Esophagus muscularis mucosa (tissue), 4 donors: ENCODE data around the gene TPP2. TPM values are rescaled to one million over a fixed set of nuclear protein-coding genes. Genes with fewer than 3 reads are reported as not detected.

Experiments
- DNase-seq: peaks from one replicate; pipeline ENCODE4 v3.0.0-alpha.2; 2017; ENCODE audit errors: extremely low spot score
- H3K27ac ChIP-seq, 4 donors: fragments of 200-600 bp; sonication (generic); replicated peaks in 1 of 4; 1 replicate in 3 of 4; 2 replicates in 1 of 4; pipeline ENCODE4 v1.5.1; 2016 to 2019; ENCODE audit warnings: mild to moderate bottlenecking in 1 of 4
- H3K27me3 ChIP-seq, 4 donors: fragments of 200-600 bp; sonication (generic); one replicate each; pipeline versions ENCODE4 v1.5.1 to v1.6.0; 2016 to 2019
- H3K36me3 ChIP-seq, 4 donors: fragments of 200-600 bp; sonication (generic); one replicate each; pipeline ENCODE4 v1.5.1; 2016 to 2019
- H3K4me1 ChIP-seq, 4 donors: fragments of 200-600 bp; sonication (generic); one replicate each; pipeline ENCODE4 v1.5.1; 2016 to 2019
- H3K4me3 ChIP-seq, 4 donors: fragments of 200-600 bp; sonication (generic); 1 replicate in 2 of 4; 2 replicates in 2 of 4; pipeline ENCODE4 v1.5.1; 2016 to 2019; ENCODE audit warnings: mild to moderate bottlenecking in 4 of 4, moderate library complexity in 1 of 4
- H3K9me3 ChIP-seq, 4 donors: fragments of 200-600 bp; sonication (generic); 1 replicate in 3 of 4; 2 replicates in 1 of 4; pipeline ENCODE4 v1.5.1; 2016 to 2019
- CTCF ChIP-seq, 3 experiments: fragments of 200-600 bp in 2 of 3; fragments of 450-650 bp in 1 of 3; sonication (generic) in 2 of 3; IDR thresholded peaks; one replicate each; pipeline ENCODE4 v1.5.1; 2017 to 2019; ENCODE audit warnings: antibody characterized with exemption in 3 of 3, mild to moderate bottlenecking in 2 of 3, moderate library complexity in 1 of 3
- EP300 ChIP-seq: sonication (generic); formaldehyde crosslinking; IDR thresholded peaks from one replicate; pipeline ENCODE4 v1.6.1; 2017; ENCODE audit warnings: antibody characterized with exemption
- POLR2A ChIP-seq: fragments of 450-650 bp; IDR thresholded peaks from one replicate; pipeline ENCODE4 v1.6.1; 2017; ENCODE audit warnings: antibody characterized with exemption, moderate library complexity, mild to moderate bottlenecking, low read depth
- POLR2AphosphoS5 ChIP-seq, 2 donors: sonication (generic); formaldehyde crosslinking; IDR thresholded peaks; one replicate each; pipeline ENCODE4 v1.6.1; 2017; ENCODE audit warnings: antibody characterized with exemption in 2 of 2
- WGBS: methylation state at CpG from one replicate; pipeline ENCODE4 v1.1.5; 2018; 5-methylcytosine and 5-hydroxymethylcytosine counted together
- intact Hi-C: fragments of 100-400 bp; cut with DNase I; formaldehyde crosslinking; loops from one replicate; pipeline ENCODE4 v1.15.1; 2023
- total RNA-seq, 4 donors: library from RNA; depleted of rRNA; stranded (reverse); fragments of >200 nt; gene quantifications; one replicate each; pipeline versions ENCODE4 v1.1.0 to v1.2.1, GENCODE V29; 2016

Gene TPP2
- total RNA-seq, 4 donors from 2014 or later, result 30.3 to 38.4 (median 32.1) TPM

- WGBS, result 89% methylated on average over 4 of the region's 4 CpGs
- Histone ChIP-seq H3K4me3 (no peak overlapping the region), H3K9me3 (no peaks in the 10 kb centered on the region), H3K4me1 (no peaks in the 10 kb centered on the region), H3K27ac (no peak overlapping the region), H3K27me3 (no peaks in the 10 kb centered on the region), H3K36me3 (peaks cover 40 to 97% (median 74%) of the 10 kb centered on the region in 4 donors)
- TF ChIP-seq POLR2AphosphoS5 (IDR thresholded peaks at IDR 0.05), result no peak
- no peak for DNase-seq
- intact Hi-C loops, result no loop called here
Observed at GRCh38 chr13:102628559-102628958, 31.8 kb downstream of the TPP2 start.

GRCh38 chr13:102631198-102631597 lies 34.4 kb downstream of the TPP2 start:
- no peak overlapping the region for H3K4me3 ChIP-seq
- H3K36me3 ChIP-seq, result peaks cover 62 to 98% (median 87%) of the 10 kb centered on the region in 4 donors
- intact Hi-C loops, result no loop called here
- no peak overlapping the region for H3K27ac ChIP-seq
- 92% methylated on average over 2 of the region's 2 CpGs for WGBS
- no peak for TF ChIP-seq POLR2AphosphoS5 (IDR thresholded peaks at IDR 0.05)
- no peak for TF ChIP-seq EP300
- no peak for TF ChIP-seq POLR2A
- no peak for TF ChIP-seq CTCF (IDR thresholded peaks at IDR 0.05)
- no peaks in the 10 kb centered on the region for H3K27me3 ChIP-seq
- H3K4me1 ChIP-seq, result no peaks in the 10 kb centered on the region
- DNase-seq, result no peak
- no peaks in the 10 kb centered on the region for H3K9me3 ChIP-seq

- intact Hi-C loops, result no loop called here
- WGBS, result 89% methylated on average over 3 of the region's 3 CpGs
- no peak overlapping the region for H3K27ac ChIP-seq
- no peak overlapping the region for H3K4me3 ChIP-seq
- TF ChIP-seq CTCF (IDR thresholded peaks at IDR 0.05) (no peak), POLR2A (no peak), POLR2AphosphoS5 (IDR thresholded peaks at IDR 0.05) (no peak), EP300 (no peak)
- peaks cover 54 to 96% (median 77%) of the 10 kb centered on the region in 4 donors for H3K36me3 ChIP-seq
- no peak for DNase-seq
- H3K4me1 ChIP-seq, result peaks cover 0 to 5% (median 0%) of the 10 kb centered on the region in 4 donors
- no peaks in the 10 kb centered on the region for H3K9me3 ChIP-seq
- no peaks in the 10 kb centered on the region for H3K27me3 ChIP-seq
Observed at GRCh38 chr13:102638741-102639140, 42.0 kb downstream of the TPP2 start.

- intact Hi-C loops, result no loop called here
- Histone ChIP-seq H3K9me3 (no peaks in the 10 kb centered on the region), H3K27me3 (no peaks in the 10 kb centered on the region), H3K27ac (no peak overlapping the region), H3K4me1 (peaks cover 0 to 5% (median 0%) of the 10 kb centered on the region in 4 donors), H3K4me3 (no peak overlapping the region), H3K36me3 (peaks cover 50 to 96% (median 71%) of the 10 kb centered on the region in 4 donors)
- no peak for TF ChIP-seq POLR2AphosphoS5 (IDR thresholded peaks at IDR 0.05)
- 84% methylated on average over 4 of the region's 4 CpGs for WGBS
- no peak for DNase-seq
Observed at GRCh38 chr13:102642029-102642428, 45.2 kb downstream of the TPP2 start.

GRCh38 chr13:102642475-102642874 lies 45.7 kb downstream of the TPP2 start:
- TF ChIP-seq POLR2A (no peak), EP300 (no peak), POLR2AphosphoS5 (IDR thresholded peaks at IDR 0.05) (no peak), CTCF (IDR thresholded peaks at IDR 0.05) (no peak)
- Histone ChIP-seq H3K4me1 (peaks cover 0 to 5% (median 0%) of the 10 kb centered on the region in 4 donors), H3K27me3 (no peaks in the 10 kb centered on the region), H3K27ac (no peak overlapping the region), H3K36me3 (peaks cover 50 to 96% (median 71%) of the 10 kb centered on the region in 4 donors), H3K4me3 (no peak overlapping the region), H3K9me3 (no peaks in the 10 kb centered on the region)
- WGBS, result 67% methylated on average over 6 of the region's 6 CpGs
- DNase-seq, result no peak
- intact Hi-C loops, result no loop called here

- no peaks in the 10 kb centered on the region for H3K9me3 ChIP-seq
- H3K27me3 ChIP-seq, result no peaks in the 10 kb centered on the region
- WGBS, result 84% methylated on average over 1 of the region's 1 CpG
- H3K27ac ChIP-seq, result no peak overlapping the region
- no peak for TF ChIP-seq EP300
- no peak for TF ChIP-seq CTCF (IDR thresholded peaks at IDR 0.05)
- TF ChIP-seq POLR2AphosphoS5 (IDR thresholded peaks at IDR 0.05), result no peak
- no peak for TF ChIP-seq POLR2A
- H3K4me1 ChIP-seq, result peaks cover 0 to 5% (median 0%) of the 10 kb centered on the region in 4 donors
- DNase-seq, result no peak
- peaks cover 41 to 96% (median 70%) of the 10 kb centered on the region in 4 donors for H3K36me3 ChIP-seq
- intact Hi-C loops, result no loop called here
- no peak overlapping the region for H3K4me3 ChIP-seq
Observed at GRCh38 chr13:102643656-102644055, 46.9 kb downstream of the TPP2 start.
